HCT116 (cell line): Measurements from ENCODE around the gene CLCF1. TPM values are rescaled to one million over a fixed set of nuclear protein-coding genes. Genes with fewer than 3 reads are reported as not detected.
"Not testable (repeated sequence)": the region's sequence is repeated elsewhere in the genome, so short reads cannot be mapped to it uniquely, and the experiment has no call there.

Experiments
- ATAC-seq: fragments of 200-7000 bp; cut with Tn5 transposase; 2 replicates; pipeline ENCODE4 v1.9.1; 2020; ENCODE audit warnings: mild to moderate bottlenecking, moderate library complexity
- BruUV-seq: library from RNA; stranded (reverse); fragments of 400-500 nt; replicated peaks from 2 replicates; lab custom pipeline; 2021; lab: Mats Ljungman, UMichigan
- CTCF ChIA-PET: fragments of 300-600 bp; sonication (Branson Sonifier 250); formaldehyde crosslinking; loops from one replicate; lab custom pipeline; 2021; ENCODE audit warnings: antibody characterized with exemption; lab: Charles Lee
- POLR2A ChIA-PET: fragments of 300-600, 350-600 bp; sonication (Branson Sonifier 250); formaldehyde crosslinking; loops from one replicate; lab custom pipeline; 2021; ENCODE audit warnings: antibody characterized with exemption; lab: Charles Lee
- RAD21 ChIA-PET, 2 experiments: fragments of 300-600 bp; sonication (Branson Sonifier 250); formaldehyde crosslinking; loops; one replicate each; lab custom pipeline; 2023; ENCODE audit warnings: low total read pairs in 2 of 2; ENCODE audit not compliant: uncharacterized antibody in 2 of 2, unreplicated experiment in 2 of 2, low non-redundant PET in 1 of 2; lab: Charles Lee
- DNase-seq: peaks from one replicate; pipeline ENCODE4 v3.0.0-alpha.2; 2010; ENCODE audit warnings: low read depth, low spot score
- H2AFZ ChIP-seq: fragments of 200-600 bp; shearing (Covaris generic), sonication (generic); 2 replicates; pipeline ENCODE4 v1.6.1; 2017; ENCODE audit warnings: low read depth, mixed run types, mixed read lengths, antibody characterized with exemption, low read length; ENCODE audit not compliant: poor library complexity, severe bottlenecking
- H3K27ac ChIP-seq: 2 replicates; pipeline ENCODE4 v1.5.1; 2012; ENCODE audit warnings: low read depth, low read length
- H3K27me3 ChIP-seq: fragments of 200-600 bp; sonication (generic); 2 replicates; pipeline ENCODE4 v1.6.1; 2016; ENCODE audit warnings: mixed run types, low read length, mixed read lengths; ENCODE audit not compliant: insufficient read depth
- H3K36me3 ChIP-seq, 2 experiments: fragments of 200-500 bp in 1 of 2; fragments of 200-600 bp in 1 of 2; sonication (Bioruptor generic) in 1 of 2; sonication (generic) in 1 of 2; 2 replicates each; pipeline versions ENCODE4 v1.5.1 to v1.6.1; 2014 to 2016; ENCODE audit warnings: low read length in 2 of 2, inconsistent platforms in 1 of 2, mixed read lengths in 1 of 2, mixed run types in 1 of 2; ENCODE audit not compliant: insufficient read depth in 2 of 2, control insufficient read depth in 1 of 2
- H3K4me1 ChIP-seq, 2 experiments: fragments of 200-600 bp in 1 of 2; sonication (generic) in 1 of 2; 2 replicates each; pipeline versions ENCODE4 v1.5.1 to v1.6.1; 2012 to 2017; ENCODE audit warnings: low read length in 2 of 2, inconsistent platforms in 1 of 2, mild to moderate bottlenecking in 1 of 2, mixed read lengths in 1 of 2, mixed run types in 1 of 2, moderate library complexity in 1 of 2; ENCODE audit not compliant: insufficient read depth in 2 of 2, control insufficient read depth in 1 of 2
- H3K4me2 ChIP-seq: fragments of 200-600 bp; sonication (generic); 2 replicates; pipeline ENCODE4 v1.6.1; 2017; ENCODE audit warnings: mixed run types, low read length, mixed read lengths
- H3K4me3 ChIP-seq, 2 experiments: fragments of 200-600 bp in 1 of 2; sonication (generic) in 1 of 2; replicated peaks in 1 of 2; 2 replicates each; pipeline ENCODE4 v1.5.1; 2011 to 2016; ENCODE audit warnings: low read length in 2 of 2, control low read depth in 1 of 2, low read depth in 1 of 2, mild to moderate bottlenecking in 1 of 2, mixed read lengths in 1 of 2, mixed run types in 1 of 2
- H3K79me2 ChIP-seq: fragments of 200-600 bp; sonication (generic); 2 replicates; pipeline ENCODE4 v1.6.1; 2017; ENCODE audit warnings: mild to moderate bottlenecking, mixed run types, low read length, moderate library complexity, mixed read lengths; ENCODE audit not compliant: insufficient read depth
- H3K9ac ChIP-seq: fragments of 200-600 bp; sonication (generic); 2 replicates; pipeline ENCODE4 v1.6.1; 2016; ENCODE audit warnings: low read length, mixed read lengths
- H3K9me2 ChIP-seq: fragments of 200-600 bp; sonication (generic), shearing (Covaris generic); 2 replicates; pipeline ENCODE4 v1.6.1; 2017; ENCODE audit warnings: mixed run types, mild to moderate bottlenecking, moderate library complexity; ENCODE audit not compliant: insufficient read depth
- H3K9me3 ChIP-seq, 2 experiments: fragments of 200-500 bp in 1 of 2; fragments of 200-600 bp in 1 of 2; sonication (Bioruptor generic) in 1 of 2; sonication (generic) in 1 of 2; 2 replicates each; pipeline ENCODE4 v1.6.1; 2014 to 2017; ENCODE audit warnings: low read length in 2 of 2, mixed read lengths in 2 of 2, inconsistent platforms in 1 of 2, low read depth in 1 of 2, mild to moderate bottlenecking in 1 of 2, mixed run types in 1 of 2, moderate library complexity in 1 of 2; ENCODE audit not compliant: control insufficient read depth in 1 of 2, insufficient read depth in 1 of 2
- H4K20me1 ChIP-seq: fragments of 200-600 bp; sonication (generic), shearing (Covaris generic); 2 replicates; pipeline ENCODE4 v1.6.1; 2017; ENCODE audit warnings: mixed run types, mild to moderate bottlenecking, moderate library complexity; ENCODE audit not compliant: insufficient read depth
- ATF3 ChIP-seq: IDR thresholded peaks from 2 replicates; pipeline ENCODE4 v1.6.1; 2012
- CBX3 ChIP-seq: IDR thresholded peaks from 2 replicates; pipeline ENCODE4 v1.6.1; 2012; ENCODE audit warnings: low read depth
- CEBPB ChIP-seq: IDR thresholded peaks from 2 replicates; pipeline ENCODE4 v1.6.1; 2012; ENCODE audit warnings: low read depth
- CTCF ChIP-seq, 3 experiments: fragments of 200-600 bp in 1 of 3; sonication (generic) in 1 of 3; IDR thresholded peaks in 2 of 3; conservative IDR thresholded peaks in 1 of 3; 2 replicates each; pipeline ENCODE4 v1.5.1; 2012 to 2017; ENCODE audit warnings: low read depth in 2 of 3, low read length in 2 of 3, antibody characterized with exemption in 1 of 3, borderline replicate concordance in 1 of 3, control low read depth in 1 of 3, mild to moderate bottlenecking in 1 of 3, mixed read lengths in 1 of 3, mixed run types in 1 of 3, moderate library complexity in 1 of 3; ENCODE audit not compliant: insufficient read depth in 1 of 3
- EZH2phosphoT487 ChIP-seq: fragments of 200-600 bp; IDR thresholded peaks from 2 replicates; pipeline ENCODE4 v1.6.1; 2018; ENCODE audit warnings: antibody characterized with exemption, borderline replicate concordance
- FOSL1 ChIP-seq: IDR thresholded peaks from 2 replicates; pipeline ENCODE4 v1.6.1; 2012; ENCODE audit warnings: low read depth
- JUND ChIP-seq: IDR thresholded peaks from 2 replicates; pipeline ENCODE4 v1.6.1; 2012
- POLR2A ChIP-seq: IDR thresholded peaks from 2 replicates; pipeline ENCODE4 v1.7.0; 2011; ENCODE audit warnings: borderline replicate concordance; ENCODE audit not compliant: insufficient read depth, insufficient read length; ENCODE audit errors: extremely low read depth
- POLR2AphosphoS5 ChIP-seq: IDR thresholded peaks from 2 replicates; pipeline ENCODE4 v1.6.1; 2011; ENCODE audit warnings: mild to moderate bottlenecking, low read depth, low read length, moderate library complexity
- RAD21 ChIP-seq: IDR thresholded peaks from 2 replicates; pipeline ENCODE4 v1.6.1; 2012; ENCODE audit warnings: low read depth, mild to moderate bottlenecking
- SIN3A ChIP-seq: IDR thresholded peaks from 2 replicates; pipeline ENCODE4 v1.6.1; 2012; ENCODE audit warnings: low read depth
- SRF ChIP-seq: IDR thresholded peaks from 2 replicates; pipeline ENCODE4 v1.6.1; 2012; ENCODE audit warnings: low read depth
- YY1 ChIP-seq: IDR thresholded peaks from 2 replicates; pipeline ENCODE4 v1.6.1; 2011; ENCODE audit warnings: low read length, low read depth, moderate library complexity, mild to moderate bottlenecking; ENCODE audit not compliant: insufficient replicate concordance; ENCODE audit errors: extremely low read depth
- ZFX ChIP-seq: fragments of 450-650 bp; IDR thresholded peaks from 2 replicates; pipeline ENCODE4 v1.6.1; 2017
- ZNF274 ChIP-seq: fragments of 200-500 bp; sonication (Bioruptor generic); IDR thresholded peaks from 2 replicates; pipeline ENCODE4 v1.6.1; 2014; ENCODE audit warnings: mild to moderate bottlenecking, low read depth, low read length, inconsistent platforms
- intact Hi-C: fragments of 100-400 bp; cut with micrococcal nuclease; formaldehyde crosslinking; loops from 2 replicates; pipeline ENCODE4 v1.10.0; 2022
- total RNA-seq: library from RNA; stranded (reverse); gene quantifications from one replicate; pipeline ENCODE4 v1.2.1, GENCODE V29; 2021; ENCODE audit not compliant: unreplicated experiment

CLCF1 gene
- total RNA-seq, 1 experiment from 2014 or later: 12.2 TPM

GRCh38 chr11:67402192-67402839, 28.9 kb upstream of the CLCF1 start:
- intact Hi-C loops: loop anchor here (1.0 to 2.0 kb wide), 2 partner anchors 45 to 66 kb away; partner anchors contain the start of gene TMEM134
- H2AFZ ChIP-seq, H3K9me2 ChIP-seq, H3K27me3 ChIP-seq, ATAC-seq, H3K9me3 ChIP-seq, H4K20me1 ChIP-seq, DNase-seq: not testable (repeated sequence)
- H3K9ac ChIP-seq: peak overlapping the region; percentile 55
- peak overlapping the region; percentile 69 for H3K27ac ChIP-seq
- RAD21 ChIA-PET: interaction anchor here (1.0 to 1.7 kb wide), 4 partner anchors 13 to 81 kb away, joined by 4 to 6 read pairs (median 4); partner anchors contain the start of genes AIP (in 1 of the 2) and TMEM134 (in 1 of the 2)
- H3K4me2 ChIP-seq: peak overlapping the region; percentile 89
- TSS peak; percentile 95 for BruUV-seq
- H3K36me3 ChIP-seq: peaks cover 9 to 21% of the 10 kb centered on the region in 2 experiments; a peak in 3 of 4 replicates
- peaks cover 24% of the 10 kb centered on the region for H3K79me2 ChIP-seq
- H3K4me3 ChIP-seq: peak overlapping the region; percentile 23 to 48
- POLR2A ChIA-PET: interaction anchor here (0.5 to 1.8 kb wide), 5 partner anchors 10 to 80 kb away, joined by 3 to 8 read pairs (median 5); partner anchors contain the start of genes POLD4 and RAD9A
- CTCF ChIA-PET: interaction anchor here (0.6 to 2.1 kb wide), 19 partner anchors 10 to 553 kb away, joined by 3 to 17 read pairs (median 5); partner anchors contain the start of genes AIP, NUDT8, PITPNM1 and POLD4
- H3K4me1 ChIP-seq: peaks cover 9 to 18% of the 10 kb centered on the region in 2 experiments

GRCh38 chr11:67401495-67402191, 28.2 kb upstream of the CLCF1 start, which contains the start of gene PPP1CA:
Gene PPP1CA, minus strand, starts transcription at chr11:67401858. Its CDS starts 76 bp downstream, at chr11:67401782.
- ChIA-PET CTCF (interaction anchor here (0.6 to 2.1 kb wide), 25 partner anchors 10 to 552 kb away, joined by 3 to 17 read pairs (median 5); partner anchors contain the start of genes AIP, NUDT8, PITPNM1 and POLD4), POLR2A (interaction anchor here (0.5 to 1.8 kb wide), 9 partner anchors 10 to 84 kb away, joined by 3 to 8 read pairs (median 4); partner anchors contain the start of genes POLD4 and RAD9A), RAD21 (interaction anchor here (0.8 to 1.7 kb wide), 5 partner anchors 12 to 81 kb away, joined by 4 to 6 read pairs (median 4); partner anchors contain the start of genes AIP (in 1 of the 2) and TMEM134 (in 1 of the 2))
- Histone ChIP-seq H3K27ac (peak within 1 kb of the TSS; percentile 99), H2AFZ (no peak within 1 kb of the TSS), H3K4me2 (peak within 1 kb of the TSS; percentile 96), H3K36me3 (peaks cover 13 to 26% of the 10 kb centered on the region in 2 experiments; a peak in 3 of 4 replicates), H3K9me3 (no peaks in the 10 kb centered on the region), H3K9ac (peak within 1 kb of the TSS; percentile 96), H3K27me3 (no peaks in the 10 kb centered on the region), H3K9me2 (no peaks in the 10 kb centered on the region), H3K4me3 (peak within 1 kb of the TSS; percentile 82 to 90), H3K79me2 (peaks cover 24% of the 10 kb centered on the region), H3K4me1 (peaks cover 9 to 18% of the 10 kb centered on the region in 2 experiments), H4K20me1 (no peaks in the 10 kb centered on the region)
- intact Hi-C loops: loop anchor here (1.0 to 2.0 kb wide), 3 partner anchors 44 to 106 kb away; partner anchors contain the start of gene TMEM134
- peak; percentile 90 for ATAC-seq
- no TSS peak for BruUV-seq
- DNase-seq: peak; percentile 53
- TF ChIP-seq POLR2A (peak; percentile 24), ATF3 (no peak), FOSL1 (no peak), EZH2phosphoT487 (no peak), CBX3 (no peak), ZFX (peak; percentile 42; the same call in 1 of the 2 replicates), CTCF (IDR thresholded peaks at IDR 0.05 in 2 of 3, conservative IDR thresholded peaks at IDR 0.05 in 1 of 3; ENCODE audit: borderline replicate concordance in 1 of 3, insufficient read depth in 1 of 3, low read depth in 2 of 3, low read length in 2 of 3) (peak in 1 of 3 experiments; percentile 33; a peak in 3 of 6 replicates), YY1 (peak; percentile 34), JUND (no peak), CEBPB (no peak), RAD21 (peak; percentile 48), SIN3A (no peak), SRF (no peak), ZNF274 (no peak), POLR2AphosphoS5 (peak; percentile 90)
